Daoy (cell line): Measurements from ENCODE around the gene LRRC8B. TPM values are rescaled to one million over a fixed set of nuclear protein-coding genes. Genes with fewer than 3 reads are reported as not detected.
A peak's percentile ranks its signal among the peaks of the same experiment; 100 is the strongest.
"Not testable (repeated sequence)": the region's sequence is repeated elsewhere in the genome, so short reads cannot be mapped to it uniquely, and the experiment has no call there.

Source experiments
- DNase-seq: peaks from one replicate; pipeline ENCODE4 v3.0.0-alpha.2; 2015; ENCODE audit warnings: low read depth
- total RNA-seq: library from RNA; depleted of rRNA; stranded (reverse); fragments of >200 nt; shearing (Covaris generic); gene quantifications from 2 replicates; pipeline ENCODE4 v1.2.3, GENCODE V29; 2014

The LRRC8B gene
- total RNA-seq, 1 experiment from 2014 or later: 8.3 TPM

- no peak for DNase-seq
Measured at GRCh38 chr1:89582571-89582970, 57.9 kb downstream of the LRRC8B start.

GRCh38 chr1:89584211-89584610 lies 59.6 kb downstream of the LRRC8B start:
- no peak for DNase-seq

- no peak for DNase-seq
Measured at GRCh38 chr1:89584781-89585180, 60.2 kb downstream of the LRRC8B start.

GRCh38 chr1:89587729-89588161 lies 63.1 kb downstream of the LRRC8B start:
- no peak for DNase-seq

GRCh38 chr1:89588480-89588879 lies 63.9 kb downstream of the LRRC8B start:
- DNase-seq: no peak

GRCh38 chr1:89589515-89589914 lies 64.9 kb downstream of the LRRC8B start:
- DNase-seq: no peak

GRCh38 chr1:89590341-89591080 lies 65.9 kb downstream of the LRRC8B start:
- no peak for DNase-seq

GRCh38 chr1:89592861-89593302 lies 68.3 kb downstream of the LRRC8B start:
- not testable (repeated sequence) for DNase-seq

GRCh38 chr1:89594096-89594740 lies 69.6 kb downstream of the LRRC8B start:
- no peak for DNase-seq

GRCh38 chr1:89596698-89597097 lies 72.1 kb downstream of the LRRC8B start:
- DNase-seq: no peak

- peak; percentile 32 for DNase-seq
Measured at GRCh38 chr1:89598450-89599331, 74.1 kb downstream of the LRRC8B start.

GRCh38 chr1:89599332-89599630 lies 74.7 kb downstream of the LRRC8B start:
- no peak for DNase-seq

- DNase-seq: no peak
Measured at GRCh38 chr1:89600451-89601224, 76.0 kb downstream of the LRRC8B start.

- DNase-seq: no peak
Measured at GRCh38 chr1:89602871-89603404, 78.3 kb downstream of the LRRC8B start.

- no peak for DNase-seq
Measured at GRCh38 chr1:89603651-89604413, 79.2 kb downstream of the LRRC8B start.

GRCh38 chr1:89604414-89604735 lies 79.7 kb downstream of the LRRC8B start:
- no peak for DNase-seq

- peak; percentile 71 for DNase-seq
Measured at GRCh38 chr1:89605692-89606091, 81.1 kb downstream of the LRRC8B start.

- DNase-seq: no peak
Measured at GRCh38 chr1:89606227-89606980, 81.8 kb downstream of the LRRC8B start.

- DNase-seq: no peak
Measured at GRCh38 chr1:89607156-89607555, 82.5 kb downstream of the LRRC8B start.
